Muscle of leg (tissue), 11 donors: ENCODE measurements around the gene SHISAL1. TPM values are rescaled to one million over a fixed set of nuclear protein-coding genes. Genes with fewer than 3 reads are reported as not detected.

ENCODE experiments used
- DNase-seq: peaks from one replicate; pipeline ENCODE4 v3.0.0; 2013
- H3K27ac ChIP-seq: one replicate; pipeline ENCODE4 v1.5.1; 2013; ENCODE audit warnings: mild to moderate bottlenecking, low read length, control low read depth
- H3K27me3 ChIP-seq: one replicate; pipeline ENCODE4 v1.6.1; 2013; ENCODE audit warnings: low read length; ENCODE audit not compliant: control insufficient read depth, insufficient read depth
- H3K36me3 ChIP-seq: one replicate; pipeline ENCODE4 v1.6.1; 2013; ENCODE audit warnings: low read length; ENCODE audit not compliant: control insufficient read depth, insufficient read depth
- H3K4me1 ChIP-seq: one replicate; pipeline ENCODE4 v1.6.1; 2013; ENCODE audit warnings: low read length; ENCODE audit not compliant: control insufficient read depth, insufficient read depth
- H3K4me3 ChIP-seq: one replicate; pipeline ENCODE4 v1.5.1; 2013; ENCODE audit warnings: low read length, control low read depth
- H3K9me3 ChIP-seq: replicated peaks from 2 replicates; pipeline ENCODE4 v1.6.1; 2013; ENCODE audit warnings: low read depth, low read length; ENCODE audit not compliant: control insufficient read depth
- WGBS: methylation state at CpG from one replicate; pipeline ENCODE4 v1.1.5; 2013; ENCODE audit warnings: missing lambda C conversion rate; ENCODE audit not compliant: insufficient coverage; 5-methylcytosine and 5-hydroxymethylcytosine counted together
- polyA plus RNA-seq, 8 donors: library from polyadenylated mRNA; unstranded; fragments of 120-200 nt; gene quantifications; one replicate each; pipeline versions ENCODE4 v1.2.1 to v1.2.3, GENCODE V29; 2013; ENCODE audit warnings: inconsistent platforms in 1 of 8, low replicate concordance in 1 of 8; ENCODE audit not compliant: insufficient read length in 8 of 8, insufficient read depth in 1 of 8
- total RNA-seq: library from RNA; stranded (reverse); fragments of 120-200 nt; gene quantifications from one replicate; pipeline ENCODE4 v1.2.4, GENCODE V29; 2013

SHISAL1 gene
- total and polyA plus RNA-seq, 9 donors, result 8.6 to 20.5 (median 12.6) TPM

DNA sequence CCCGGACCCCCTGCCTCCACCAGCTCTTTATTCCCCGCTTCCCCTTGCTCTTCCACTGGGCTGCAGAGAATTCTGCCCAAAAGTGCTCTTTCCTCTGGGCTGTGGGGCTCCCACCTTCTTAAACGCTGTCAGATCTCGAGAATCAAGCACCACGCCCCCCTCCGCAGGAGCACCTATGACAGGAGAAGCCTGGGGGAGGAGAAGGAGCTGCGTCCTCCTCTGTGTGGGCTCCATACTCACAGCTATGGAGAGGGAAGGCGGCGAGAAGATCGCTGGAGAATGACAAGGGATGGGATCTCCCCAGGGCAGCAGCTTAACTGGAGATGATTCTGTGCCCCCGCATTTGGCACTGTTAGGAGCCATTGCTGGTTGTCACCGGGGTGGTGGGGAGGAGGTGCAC lies 19.7 kb downstream of the SHISAL1 start:
- H3K27me3 ChIP-seq, result no peaks in the 10 kb centered on the region
- H3K36me3 ChIP-seq, result no peaks in the 10 kb centered on the region
- 82% methylated on average over 9 of the region's 12 CpGs for WGBS

DNA sequence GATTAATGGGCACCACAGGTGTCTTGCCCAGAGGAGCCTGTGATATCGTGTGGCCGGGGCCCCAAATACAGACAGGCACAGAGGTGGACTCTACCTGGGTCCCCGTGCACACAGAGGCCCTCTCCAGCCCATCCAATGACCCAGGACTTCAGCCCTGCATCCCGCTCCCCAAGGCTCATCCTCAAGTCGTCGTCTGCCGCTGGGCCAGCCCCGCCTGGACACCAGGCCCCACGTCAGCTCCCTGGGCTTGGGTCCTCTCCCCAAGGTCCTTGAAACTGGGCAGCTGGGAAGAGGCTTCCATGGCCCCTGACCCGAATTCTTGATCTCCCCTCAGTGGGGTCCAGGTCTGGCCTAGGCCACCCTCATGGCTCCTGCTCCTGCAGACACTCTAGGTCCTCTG lies 20.2 kb downstream of the SHISAL1 start:
- Histone ChIP-seq H3K4me1 (peaks cover 14% of the 10 kb centered on the region), H3K9me3 (no peaks in the 10 kb centered on the region), H3K4me3 (no peak overlapping the region), H3K36me3 (no peaks in the 10 kb centered on the region), H3K27me3 (no peaks in the 10 kb centered on the region), H3K27ac (no peak overlapping the region)
- 80% methylated on average over 10 of the region's 10 CpGs for WGBS
- no peak for DNase-seq

More for the DNA sequence above, 19.7 kb downstream of the SHISAL1 start:
- Histone ChIP-seq H3K9me3 (no peaks in the 10 kb centered on the region), H3K4me3 (no peak overlapping the region), H3K4me1 (peaks cover 9% of the 10 kb centered on the region), H3K27ac (no peak overlapping the region)
- no peak for DNase-seq

DNA sequence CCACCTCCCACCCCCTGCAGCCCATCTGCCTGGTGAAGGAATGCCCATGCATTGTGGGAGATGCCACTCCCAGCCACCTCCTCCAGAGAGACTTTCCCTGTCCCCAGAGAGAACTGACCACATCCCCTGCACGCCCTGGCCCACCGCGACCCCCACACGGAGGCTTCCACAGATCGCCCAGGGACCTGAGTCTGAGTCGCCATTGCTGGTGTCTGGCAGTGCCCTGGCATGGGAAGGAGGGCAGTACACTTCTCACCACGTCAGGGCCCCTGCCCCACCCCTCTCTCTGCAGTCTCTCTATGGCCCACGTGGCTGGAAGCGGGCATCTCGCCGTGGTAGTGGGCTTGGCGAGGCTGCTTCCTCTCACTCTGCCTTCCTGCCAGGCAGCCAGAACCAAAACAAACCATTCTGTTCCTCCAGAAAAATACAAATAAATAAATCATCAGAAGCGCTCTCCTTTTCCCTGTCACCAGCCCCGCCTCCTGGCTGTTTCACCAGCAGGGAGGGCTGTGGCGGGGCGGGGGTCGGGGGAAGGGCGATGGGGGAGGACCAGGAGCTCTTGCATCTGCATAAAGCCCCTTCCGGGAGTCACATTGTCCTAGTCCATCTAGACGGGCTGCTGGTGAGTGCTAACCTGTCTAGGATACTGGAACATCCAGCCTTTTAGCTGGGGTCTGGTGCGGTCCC lies 20.9 kb downstream of the SHISAL1 start:
- Histone ChIP-seq H3K4me1 (peaks cover 21% of the 10 kb centered on the region), H3K9me3 (no peaks in the 10 kb centered on the region), H3K27me3 (no peaks in the 10 kb centered on the region), H3K4me3 (no peak overlapping the region), H3K27ac (no peak overlapping the region), H3K36me3 (no peaks in the 10 kb centered on the region)
- 61% methylated on average over 13 of the region's 21 CpGs for WGBS
- DNase-seq, result no peak

DNA sequence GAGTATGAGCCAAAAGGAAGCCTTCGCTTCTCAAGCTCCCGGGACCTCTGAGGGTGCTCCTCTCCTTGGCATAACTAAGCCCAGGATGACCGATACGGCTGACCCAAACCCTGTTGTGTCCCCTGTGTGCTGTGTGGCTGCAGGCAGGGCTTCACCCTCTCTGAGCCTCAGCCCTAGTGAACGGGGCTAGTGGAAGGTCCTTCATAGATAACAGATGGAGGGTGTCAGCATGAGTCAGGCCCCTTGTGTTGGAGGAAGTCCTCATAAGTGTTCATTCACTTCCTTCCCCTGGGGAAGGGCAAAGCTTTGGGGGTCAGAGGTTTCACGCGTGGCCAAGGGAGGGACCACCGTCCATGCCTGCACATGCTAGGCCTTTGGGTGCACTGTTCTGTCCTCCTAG lies 21.5 kb downstream of the SHISAL1 start:
- Histone ChIP-seq H3K27me3 (no peaks in the 10 kb centered on the region), H3K36me3 (no peaks in the 10 kb centered on the region), H3K27ac (no peak overlapping the region), H3K4me3 (no peak overlapping the region), H3K9me3 (no peaks in the 10 kb centered on the region), H3K4me1 (peaks cover 26% of the 10 kb centered on the region)
- WGBS, result 83% methylated on average over 2 of the region's 8 CpGs
- DNase-seq, result no peak

DNA sequence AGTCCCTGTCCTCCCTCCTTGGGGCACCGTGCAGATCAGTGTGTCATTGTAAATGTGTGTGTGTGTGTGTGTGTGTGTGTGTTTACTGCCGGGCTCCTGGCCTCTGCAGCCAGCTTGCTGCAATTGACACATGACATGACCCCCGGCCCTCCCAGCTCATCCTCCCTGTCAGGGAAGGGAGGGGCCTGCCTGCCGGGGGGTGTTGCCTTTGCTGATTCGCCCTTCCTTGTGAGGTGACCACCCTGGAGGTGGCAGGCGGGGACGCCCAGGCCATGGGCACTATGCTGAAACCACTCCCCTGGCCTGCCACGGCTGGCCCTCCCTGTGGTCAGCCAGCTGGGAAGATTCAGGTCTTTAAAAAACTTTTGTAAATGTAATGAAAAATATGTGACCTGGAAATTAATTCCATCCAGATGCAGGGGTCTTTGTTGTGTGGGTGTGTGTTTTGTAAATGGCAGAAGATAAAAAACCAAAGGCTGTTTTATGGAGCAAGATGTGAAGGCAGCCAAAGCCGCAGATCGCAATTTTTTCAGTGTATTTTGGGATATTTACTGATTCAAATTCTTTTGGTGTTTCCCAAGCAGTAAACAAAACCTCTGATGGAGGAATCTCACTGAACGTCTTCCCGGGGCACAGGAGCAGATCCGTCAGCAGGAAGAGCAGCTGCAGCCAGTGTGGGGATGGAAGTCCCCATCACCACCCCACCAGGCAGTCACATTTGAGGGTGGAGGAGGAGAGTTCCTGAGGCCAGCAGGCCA lies 23.2 kb downstream of the SHISAL1 start:
- H3K36me3 ChIP-seq, result no peaks in the 10 kb centered on the region
- H3K27ac ChIP-seq, result no peak overlapping the region
- no peak overlapping the region for H3K4me3 ChIP-seq
- H3K27me3 ChIP-seq, result peaks cover 5% of the 10 kb centered on the region
- H3K4me1 ChIP-seq, result peaks cover 28% of the 10 kb centered on the region
- H3K9me3 ChIP-seq, result no peaks in the 10 kb centered on the region
- no peak for DNase-seq
- WGBS, result 43% methylated on average over 6 of the region's 13 CpGs

DNA sequence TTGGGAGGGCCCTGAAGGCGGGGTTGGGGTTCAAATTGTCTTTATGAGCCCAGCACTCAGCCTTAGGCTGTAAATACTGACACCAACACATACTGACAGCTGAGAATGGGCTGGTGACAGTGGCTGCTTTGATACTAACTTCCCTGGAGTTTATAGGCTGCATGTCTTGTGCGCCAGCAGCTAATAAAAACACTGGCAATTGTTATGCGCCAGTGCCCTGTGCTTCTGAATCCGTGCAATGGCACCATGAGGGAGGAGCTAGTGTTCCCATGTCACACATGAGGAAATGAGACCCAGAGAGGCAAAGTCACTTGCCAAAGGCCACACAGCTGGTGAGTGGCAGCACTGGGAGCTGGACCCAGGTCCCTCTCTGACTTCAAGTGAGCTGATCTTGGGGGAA lies 23.8 kb downstream of the SHISAL1 start:
- no peak for DNase-seq
- 91% methylated on average over 3 of the region's 4 CpGs for WGBS
- Histone ChIP-seq H3K27me3 (peaks cover 5% of the 10 kb centered on the region), H3K4me1 (peaks cover 28% of the 10 kb centered on the region), H3K9me3 (no peaks in the 10 kb centered on the region), H3K4me3 (no peak overlapping the region), H3K36me3 (no peaks in the 10 kb centered on the region), H3K27ac (no peak overlapping the region)

DNA sequence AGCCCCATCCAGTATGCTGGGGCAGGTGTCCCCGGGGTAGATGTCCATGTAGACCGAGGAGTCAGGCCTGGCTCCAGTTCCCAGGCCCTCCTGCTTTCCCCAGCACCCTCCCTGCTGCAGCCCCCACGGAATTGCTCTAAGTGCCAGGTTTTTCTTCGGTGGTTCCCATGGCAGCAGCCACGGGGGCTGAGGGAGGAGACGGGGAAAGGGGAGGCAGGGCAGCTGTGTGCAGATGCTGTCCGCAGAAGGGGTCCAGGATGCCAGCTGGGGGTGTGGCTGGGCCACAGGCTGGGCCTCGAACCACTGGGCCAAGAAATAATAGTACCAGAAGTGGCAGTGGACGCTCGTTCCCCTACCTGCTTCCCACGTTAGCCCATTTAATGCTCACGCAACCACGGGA lies 25.0 kb downstream of the SHISAL1 start:
- H3K36me3 ChIP-seq, result no peaks in the 10 kb centered on the region
- peaks cover 10% of the 10 kb centered on the region for H3K27me3 ChIP-seq
- H3K4me1 ChIP-seq, result peaks cover 28% of the 10 kb centered on the region
- no peaks in the 10 kb centered on the region for H3K9me3 ChIP-seq
- DNase-seq, result no peak
- WGBS, result 68% methylated on average over 11 of the region's 13 CpGs
- no peak overlapping the region for H3K27ac ChIP-seq
- no peak overlapping the region for H3K4me3 ChIP-seq

DNA sequence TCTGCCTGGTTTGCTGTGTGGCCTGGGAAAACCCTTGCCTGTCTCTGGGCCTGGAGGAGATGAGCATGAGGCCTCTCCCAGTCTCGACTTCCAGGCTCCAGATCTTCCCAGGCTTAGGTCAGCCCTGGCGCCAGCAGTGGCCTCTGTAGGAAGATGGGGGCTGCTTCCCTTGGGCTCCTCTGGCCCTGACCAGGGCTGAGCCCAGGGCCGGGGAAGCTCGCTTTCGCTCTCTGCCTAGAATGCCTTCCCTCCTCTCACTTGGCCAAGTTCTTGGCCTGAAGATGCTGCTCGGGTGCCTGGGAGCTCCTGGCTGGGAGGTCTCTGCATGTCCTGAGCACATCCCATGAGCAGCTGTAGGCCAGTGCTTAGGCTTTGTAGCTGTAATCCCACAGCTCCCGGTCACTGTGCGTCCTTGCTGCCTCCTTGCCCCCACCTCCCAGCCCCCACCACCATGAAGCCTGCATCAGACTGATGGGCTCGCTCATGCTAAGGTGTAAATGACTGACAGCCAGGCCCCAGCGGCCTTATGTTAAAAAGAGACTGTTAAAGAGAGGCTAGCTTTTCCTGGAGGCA lies 25.5 kb downstream of the SHISAL1 start:
- Histone ChIP-seq H3K36me3 (no peaks in the 10 kb centered on the region), H3K27me3 (peaks cover 10% of the 10 kb centered on the region), H3K9me3 (no peaks in the 10 kb centered on the region), H3K4me1 (peaks cover 27% of the 10 kb centered on the region), H3K4me3 (no peak overlapping the region), H3K27ac (no peak overlapping the region)
- DNase-seq, result no peak
- WGBS, result 40% methylated on average over 5 of the region's 10 CpGs

DNA sequence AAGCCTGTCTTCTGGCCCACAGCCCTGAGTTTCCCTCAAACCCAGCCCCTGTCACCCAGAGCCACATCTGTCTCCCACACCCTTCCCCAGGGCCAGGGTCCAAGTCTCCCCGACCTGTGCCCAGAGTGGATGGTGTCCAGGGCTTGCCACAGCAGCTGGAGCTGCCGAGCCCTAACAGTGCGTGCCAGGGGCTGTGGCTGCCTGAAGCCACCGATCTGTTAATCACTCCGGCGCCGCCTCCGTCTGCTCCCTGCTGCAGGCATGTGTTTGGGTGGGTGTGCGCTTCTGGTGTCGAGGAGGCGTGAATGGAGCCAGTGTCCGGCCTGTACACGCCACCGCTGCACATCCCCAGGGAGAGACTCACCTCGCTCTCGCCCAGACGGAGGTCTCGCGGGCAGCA lies 26.1 kb downstream of the SHISAL1 start:
- peak; percentile 51 for DNase-seq
- H3K36me3 ChIP-seq, result no peaks in the 10 kb centered on the region
- no peak overlapping the region for H3K27ac ChIP-seq
- no peak overlapping the region for H3K4me3 ChIP-seq
- H3K4me1 ChIP-seq, result peaks cover 33% of the 10 kb centered on the region
- H3K9me3 ChIP-seq, result no peaks in the 10 kb centered on the region
- WGBS, result 73% methylated on average over 16 of the region's 19 CpGs
- peaks cover 10% of the 10 kb centered on the region for H3K27me3 ChIP-seq

DNA sequence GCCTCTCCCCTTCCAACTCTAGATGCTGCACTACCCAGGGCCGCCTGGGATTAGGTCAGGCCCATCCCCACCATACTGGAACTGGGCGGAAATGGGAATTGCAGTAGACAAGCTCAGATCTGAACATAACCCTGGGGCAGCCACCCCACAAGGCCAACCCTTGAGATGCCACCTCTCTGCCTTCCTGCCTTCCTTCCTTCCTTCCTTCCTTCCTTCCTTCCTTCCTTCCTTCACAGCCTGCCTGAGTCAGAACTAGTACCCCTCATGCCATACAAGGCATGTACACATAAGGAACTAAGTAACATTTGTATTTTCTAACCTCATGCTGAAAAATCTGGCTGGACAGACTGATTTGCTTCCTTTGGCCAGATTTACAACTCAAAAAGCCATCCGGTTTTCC lies 28.0 kb downstream of the SHISAL1 start:
- no peak for DNase-seq
- WGBS, result 45% methylated on average over 3 of the region's 3 CpGs
- H3K4me3 ChIP-seq, result no peak overlapping the region
- peaks cover 10% of the 10 kb centered on the region for H3K27me3 ChIP-seq
- no peak overlapping the region for H3K27ac ChIP-seq
- peaks cover 36% of the 10 kb centered on the region for H3K4me1 ChIP-seq
- no peaks in the 10 kb centered on the region for H3K36me3 ChIP-seq
- no peaks in the 10 kb centered on the region for H3K9me3 ChIP-seq
